ENCODE results near the gene NBEA.

DNA sequence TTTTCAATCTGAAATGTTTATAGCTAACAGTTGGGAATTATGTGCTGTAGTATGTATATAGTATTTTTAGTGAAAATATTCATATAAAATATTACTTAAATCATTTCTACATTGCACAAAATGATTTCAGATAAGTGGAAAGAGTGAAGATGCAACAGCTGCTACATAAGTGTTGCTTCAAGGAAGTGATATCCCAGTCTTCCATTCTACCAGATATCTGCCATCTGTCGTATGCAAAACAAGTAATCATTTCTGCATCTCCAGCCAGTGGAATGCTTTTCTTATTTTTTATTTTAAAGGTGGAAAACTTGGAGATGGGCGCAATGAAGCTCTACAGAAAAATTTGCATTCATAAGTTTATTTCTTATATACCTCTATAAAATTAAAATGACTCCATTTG is 687.0 kb downstream of the NBEA start:
- TF ChIP-seq, protein P1, sequence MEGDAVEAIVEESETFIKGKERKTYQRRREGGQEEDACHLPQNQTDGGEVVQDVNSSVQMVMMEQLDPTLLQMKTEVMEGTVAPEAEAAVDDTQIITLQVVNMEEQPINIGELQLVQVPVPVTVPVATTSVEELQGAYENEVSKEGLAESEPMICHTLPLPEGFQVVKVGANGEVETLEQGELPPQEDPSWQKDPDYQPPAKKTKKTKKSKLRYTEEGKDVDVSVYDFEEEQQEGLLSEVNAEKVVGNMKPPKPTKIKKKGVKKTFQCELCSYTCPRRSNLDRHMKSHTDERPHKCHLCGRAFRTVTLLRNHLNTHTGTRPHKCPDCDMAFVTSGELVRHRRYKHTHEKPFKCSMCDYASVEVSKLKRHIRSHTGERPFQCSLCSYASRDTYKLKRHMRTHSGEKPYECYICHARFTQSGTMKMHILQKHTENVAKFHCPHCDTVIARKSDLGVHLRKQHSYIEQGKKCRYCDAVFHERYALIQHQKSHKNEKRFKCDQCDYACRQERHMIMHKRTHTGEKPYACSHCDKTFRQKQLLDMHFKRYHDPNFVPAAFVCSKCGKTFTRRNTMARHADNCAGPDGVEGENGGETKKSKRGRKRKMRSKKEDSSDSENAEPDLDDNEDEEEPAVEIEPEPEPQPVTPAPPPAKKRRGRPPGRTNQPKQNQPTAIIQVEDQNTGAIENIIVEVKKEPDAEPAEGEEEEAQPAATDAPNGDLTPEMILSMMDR (IDR thresholded peaks at IDR 0.05), result no peak
- no peak for TF ChIP-seq POLR2A (IDR thresholded peaks at IDR 0.05)

All from heart left ventricle (tissue), 13 donors.